HEK293 (cell line): ENCODE measurements around the gene STRBP.

Source experiments
- CTCF ChIA-PET: fragments of 350-600 bp; formaldehyde crosslinking; extraction: SDS; loops from one replicate; lab custom pipeline; 2021; ENCODE audit warnings: antibody characterized with exemption; lab: Yijun Ruan, JAX
- POLR2A ChIA-PET: fragments of 300-600 bp; formaldehyde crosslinking; extraction: SDS; loops from one replicate; lab custom pipeline; 2020; ENCODE audit warnings: antibody characterized with exemption, inconsistent platforms; lab: Yijun Ruan, JAX
- H3K27ac ChIP-seq: fragments of 200-500 bp; sonication (Bioruptor generic); 2 replicates; pipeline ENCODE4 v1.5.1; 2014; ENCODE audit warnings: low read depth, low read length, control low read depth, inconsistent platforms; ENCODE audit errors: extremely low read depth
- H3K36me3 ChIP-seq, 2 experiments: fragments of 200-500 bp in 1 of 2; sonication (Bioruptor generic) in 1 of 2; 1 replicate in 1 of 2; 2 replicates in 1 of 2; pipeline ENCODE4 v1.5.1; 2014 to 2017; ENCODE audit warnings: inconsistent platforms in 2 of 2, low read length in 2 of 2; ENCODE audit not compliant: control insufficient read depth in 2 of 2, insufficient read depth in 1 of 2
- H3K4me1 ChIP-seq: fragments of 200-500 bp; sonication (Bioruptor generic); 2 replicates; pipeline ENCODE4 v1.5.1; 2014; ENCODE audit warnings: mild to moderate bottlenecking, low read length, inconsistent platforms; ENCODE audit not compliant: control insufficient read depth, insufficient read depth
- H3K4me3 ChIP-seq: 2 replicates; pipeline ENCODE4 v1.5.1; 2011; ENCODE audit warnings: low read depth, mild to moderate bottlenecking, control low read depth, low read length, moderate library complexity
- H3K9me3 ChIP-seq: fragments of 200-500 bp; sonication (Bioruptor generic); 2 replicates; pipeline ENCODE4 v1.5.1; 2014; ENCODE audit warnings: low read depth, low read length, inconsistent platforms; ENCODE audit not compliant: control insufficient read depth, insufficient read depth
- FEZF1 ChIP-seq: fragments of 450-650 bp; formaldehyde crosslinking; IDR thresholded peaks from 2 replicates; pipeline ENCODE4 v1.5.1; 2016; ENCODE audit warnings: missing biosample characterization, missing genetic modification characterization
- MYNN ChIP-seq: fragments of 450-650 bp; formaldehyde crosslinking; IDR thresholded peaks from 2 replicates; pipeline ENCODE4 v1.5.1; 2016; ENCODE audit warnings: missing biosample characterization, missing genetic modification characterization, borderline replicate concordance
- PRDM2 ChIP-seq: fragments of 450-650 bp; formaldehyde crosslinking; IDR thresholded peaks from 2 replicates; pipeline ENCODE4 v1.5.1; 2016; ENCODE audit warnings: missing biosample characterization, missing genetic modification characterization, borderline replicate concordance
- PRDM6 ChIP-seq: fragments of 450-650 bp; formaldehyde crosslinking; IDR thresholded peaks from 2 replicates; pipeline ENCODE4 v1.5.1; 2017; ENCODE audit warnings: missing biosample characterization, missing genetic modification characterization
- SETDB1 ChIP-seq: IDR thresholded peaks from one replicate; pipeline ENCODE4 v1.6.1; 2017; ENCODE audit warnings: mild to moderate bottlenecking, low read length, moderate library complexity, mixed read lengths; ENCODE audit not compliant: insufficient read length
- ZBTB48 ChIP-seq: fragments of 450-650 bp; formaldehyde crosslinking; IDR thresholded peaks from 2 replicates; pipeline ENCODE4 v1.5.1; 2016; ENCODE audit warnings: missing biosample characterization, missing genetic modification characterization
- ZFP41 ChIP-seq: fragments of 450-650 bp; formaldehyde crosslinking; IDR thresholded peaks from 2 replicates; pipeline ENCODE4 v1.5.1; 2016; ENCODE audit warnings: missing biosample characterization, missing genetic modification characterization, borderline replicate concordance
- ZNF132 ChIP-seq: fragments of 450-650 bp; formaldehyde crosslinking; IDR thresholded peaks from 2 replicates; pipeline ENCODE4 v1.5.1; 2017; ENCODE audit warnings: missing biosample characterization, missing genetic modification characterization, borderline replicate concordance
- ZNF138 ChIP-seq: fragments of 450-650 bp; formaldehyde crosslinking; IDR thresholded peaks from 2 replicates; pipeline ENCODE4 v1.5.1; 2016; ENCODE audit warnings: missing biosample characterization, missing genetic modification characterization, borderline replicate concordance
- ZNF202 ChIP-seq: fragments of 450-650 bp; formaldehyde crosslinking; IDR thresholded peaks from 2 replicates; pipeline ENCODE4 v1.5.1; 2016; ENCODE audit warnings: missing biosample characterization, missing genetic modification characterization, borderline replicate concordance
- ZNF239 ChIP-seq: fragments of 450-650 bp; formaldehyde crosslinking; IDR thresholded peaks from 2 replicates; pipeline ENCODE4 v1.5.1; 2016; ENCODE audit warnings: missing biosample characterization, missing genetic modification characterization
- ZNF366 ChIP-seq: fragments of 450-650 bp; formaldehyde crosslinking; conservative IDR thresholded peaks from 2 replicates; pipeline ENCODE4 v1.5.1; 2016; ENCODE audit warnings: missing biosample characterization, missing genetic modification characterization
- ZNF391 ChIP-seq: fragments of 450-650 bp; formaldehyde crosslinking; IDR thresholded peaks from 2 replicates; pipeline ENCODE4 v1.5.1; 2016; ENCODE audit warnings: low read depth, missing biosample characterization, missing genetic modification characterization, borderline replicate concordance
- ZNF416 ChIP-seq: fragments of 450-650 bp; formaldehyde crosslinking; IDR thresholded peaks from 2 replicates; pipeline ENCODE4 v1.5.1; 2016; ENCODE audit warnings: missing biosample characterization, missing genetic modification characterization
- ZNF426 ChIP-seq: fragments of 450-650 bp; formaldehyde crosslinking; IDR thresholded peaks from 2 replicates; pipeline ENCODE4 v1.5.1; 2017; ENCODE audit warnings: missing biosample characterization, missing genetic modification characterization, mild to moderate bottlenecking, inconsistent platforms, moderate library complexity
- ZNF48 ChIP-seq: fragments of 450-650 bp; formaldehyde crosslinking; IDR thresholded peaks from 2 replicates; pipeline ENCODE4 v1.5.1; 2016; ENCODE audit warnings: missing biosample characterization, missing genetic modification characterization
- ZNF501 ChIP-seq: fragments of 450-650 bp; formaldehyde crosslinking; IDR thresholded peaks from 2 replicates; pipeline ENCODE4 v1.5.1; 2016; ENCODE audit warnings: missing biosample characterization, missing genetic modification characterization
- ZNF530 ChIP-seq: fragments of 450-650 bp; formaldehyde crosslinking; IDR thresholded peaks from 2 replicates; pipeline ENCODE4 v1.5.1; 2016; ENCODE audit warnings: low read depth, missing biosample characterization, missing genetic modification characterization
- ZNF624 ChIP-seq: fragments of 450-650 bp; formaldehyde crosslinking; IDR thresholded peaks from 2 replicates; pipeline ENCODE4 v1.5.1; 2017; ENCODE audit warnings: missing biosample characterization, missing genetic modification characterization
- ZNF660 ChIP-seq: fragments of 450-650 bp; IDR thresholded peaks from 2 replicates; pipeline ENCODE4 v1.5.1; 2018; ENCODE audit warnings: missing biosample characterization, mild to moderate bottlenecking, missing genetic modification characterization
- ZNF670 ChIP-seq: fragments of 450-650 bp; formaldehyde crosslinking; IDR thresholded peaks from 2 replicates; pipeline ENCODE4 v1.5.1; 2016; ENCODE audit warnings: missing biosample characterization, missing genetic modification characterization, low read depth
- ZNF843 ChIP-seq: fragments of 450-650 bp; formaldehyde crosslinking; IDR thresholded peaks from 2 replicates; pipeline ENCODE4 v1.5.1; 2016; ENCODE audit warnings: missing biosample characterization, missing genetic modification characterization
- TF ChIP-seq, protein P1 (sequence below): fragments of 450-650 bp; IDR thresholded peaks from 2 replicates; pipeline ENCODE4 v1.5.1; 2018; ENCODE audit warnings: missing biosample characterization, missing genetic modification characterization
- TF ChIP-seq, protein P2 (sequence below): fragments of 450-650 bp; formaldehyde crosslinking; IDR thresholded peaks from 2 replicates; pipeline ENCODE4 v1.5.1; 2016; ENCODE audit warnings: missing biosample characterization, missing genetic modification characterization, low read depth
- TF ChIP-seq, protein P3 (sequence below): fragments of 450-650 bp; formaldehyde crosslinking; IDR thresholded peaks from 2 replicates; pipeline ENCODE4 v1.5.1; 2016; ENCODE audit warnings: missing biosample characterization, missing genetic modification characterization

The STRBP gene

GRCh38 chr9:123290764-123291163, 22.4 kb upstream of the STRBP start:
- Histone ChIP-seq H3K9me3 (no peaks in the 10 kb centered on the region), H3K36me3 (no peaks in the 10 kb centered on the region), H3K27ac (no peak overlapping the region), H3K4me3 (no peak overlapping the region), H3K4me1 (no peaks in the 10 kb centered on the region)
- TF ChIP-seq SETDB1 (no peak), ZNF660 (tag by site-specific recombination) (no peak), ZNF624 (no peak), MYNN (tag by site-specific recombination) (no peak), ZNF391 (tag by site-specific recombination) (no peak), ZNF670 (tag by site-specific recombination) (no peak), ZNF530 (no peak), ZNF843 (tag by site-specific recombination) (no peak), ZNF426 (tag by site-specific recombination) (no peak), FEZF1 (tag by site-specific recombination) (no peak), ZNF48 (tag by site-specific recombination) (no peak)
- TF ChIP-seq, protein P1, sequence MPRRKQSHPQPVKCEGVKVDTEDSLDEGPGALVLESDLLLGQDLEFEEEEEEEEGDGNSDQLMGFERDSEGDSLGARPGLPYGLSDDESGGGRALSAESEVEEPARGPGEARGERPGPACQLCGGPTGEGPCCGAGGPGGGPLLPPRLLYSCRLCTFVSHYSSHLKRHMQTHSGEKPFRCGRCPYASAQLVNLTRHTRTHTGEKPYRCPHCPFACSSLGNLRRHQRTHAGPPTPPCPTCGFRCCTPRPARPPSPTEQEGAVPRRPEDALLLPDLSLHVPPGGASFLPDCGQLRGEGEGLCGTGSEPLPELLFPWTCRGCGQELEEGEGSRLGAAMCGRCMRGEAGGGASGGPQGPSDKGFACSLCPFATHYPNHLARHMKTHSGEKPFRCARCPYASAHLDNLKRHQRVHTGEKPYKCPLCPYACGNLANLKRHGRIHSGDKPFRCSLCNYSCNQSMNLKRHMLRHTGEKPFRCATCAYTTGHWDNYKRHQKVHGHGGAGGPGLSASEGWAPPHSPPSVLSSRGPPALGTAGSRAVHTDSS (tag by site-specific recombination) = no peak
- TF ChIP-seq, protein P2, sequence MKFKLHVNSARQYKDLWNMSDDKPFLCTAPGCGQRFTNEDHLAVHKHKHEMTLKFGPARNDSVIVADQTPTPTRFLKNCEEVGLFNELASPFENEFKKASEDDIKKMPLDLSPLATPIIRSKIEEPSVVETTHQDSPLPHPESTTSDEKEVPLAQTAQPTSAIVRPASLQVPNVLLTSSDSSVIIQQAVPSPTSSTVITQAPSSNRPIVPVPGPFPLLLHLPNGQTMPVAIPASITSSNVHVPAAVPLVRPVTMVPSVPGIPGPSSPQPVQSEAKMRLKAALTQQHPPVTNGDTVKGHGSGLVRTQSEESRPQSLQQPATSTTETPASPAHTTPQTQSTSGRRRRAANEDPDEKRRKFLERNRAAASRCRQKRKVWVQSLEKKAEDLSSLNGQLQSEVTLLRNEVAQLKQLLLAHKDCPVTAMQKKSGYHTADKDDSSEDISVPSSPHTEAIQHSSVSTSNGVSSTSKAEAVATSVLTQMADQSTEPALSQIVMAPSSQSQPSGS (tag by site-specific recombination) = no peak
- TF ChIP-seq, protein P3, sequence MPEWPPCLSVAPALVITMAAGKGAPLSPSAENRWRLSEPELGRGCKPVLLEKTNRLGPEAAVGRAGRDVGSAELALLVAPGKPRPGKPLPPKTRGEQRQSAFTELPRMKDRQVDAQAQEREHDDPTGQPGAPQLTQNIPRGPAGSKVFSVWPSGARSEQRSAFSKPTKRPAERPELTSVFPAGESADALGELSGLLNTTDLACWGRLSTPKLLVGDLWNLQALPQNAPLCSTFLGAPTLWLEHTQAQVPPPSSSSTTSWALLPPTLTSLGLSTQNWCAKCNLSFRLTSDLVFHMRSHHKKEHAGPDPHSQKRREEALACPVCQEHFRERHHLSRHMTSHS = no peak
- CTCF ChIA-PET = no interaction called here
- POLR2A ChIA-PET = no interaction called here

- TF ChIP-seq ZNF416 (tag by site-specific recombination) = no peak
- TF ChIP-seq ZNF239 (tag by site-specific recombination) = no peak
- TF ChIP-seq ZNF202 = no peak
- no peak for TF ChIP-seq ZNF366 (tag by site-specific recombination)
- no peak for TF ChIP-seq PRDM2 (tag by site-specific recombination)
- TF ChIP-seq ZNF132 = no peak
- no peak for TF ChIP-seq ZFP41 (tag by site-specific recombination)
- TF ChIP-seq PRDM6 = no peak
- no peak for TF ChIP-seq ZNF138
- no peak for TF ChIP-seq ZBTB48 (tag by site-specific recombination)
- no peak for TF ChIP-seq ZNF501 (tag by site-specific recombination)
- Histone ChIP-seq H3K9me3 (no peaks in the 10 kb centered on the region), H3K27ac (no peak overlapping the region), H3K4me3 (no peak overlapping the region), H3K4me1 (no peaks in the 10 kb centered on the region), H3K36me3 (no peaks in the 10 kb centered on the region)
- CTCF ChIA-PET = interaction anchor here (0.6 kb wide), 1 partner anchor 87 kb away, joined by 3 read pairs; no protein-coding TSS in a partner anchor
- POLR2A ChIA-PET = no interaction called here
Observed at GRCh38 chr9:123287639-123288038, 19.3 kb upstream of the STRBP start.
